B cell (primary cell): ENCODE results near the gene PARD3. TPM values are rescaled to one million over a fixed set of nuclear protein-coding genes. Genes with fewer than 3 reads are reported as not detected.

Experiments used
- ATAC-seq: fragments of 200-7000 bp; cut with Tn5 transposase; one replicate; pipeline ENCODE4 v1.10.0; 2021; ENCODE audit warnings: low read depth, mild to moderate bottlenecking, moderate number of reproducible peaks, moderate library complexity
- CTCF ChIA-PET: fragments of 350-600 bp; sonication (Branson Sonifier 250); formaldehyde crosslinking; loops from one replicate; lab custom pipeline; 2021; ENCODE audit warnings: antibody characterized with exemption, inconsistent platforms; lab: Charles Lee
- POLR2A ChIA-PET: fragments of 350-600 bp; sonication (Branson Sonifier 250); formaldehyde crosslinking; loops from one replicate; lab custom pipeline; 2021; ENCODE audit warnings: antibody characterized with exemption; lab: Charles Lee
- DNase-seq: peaks from one replicate; pipeline ENCODE4 v3.0.0; 2013
- H2AFZ ChIP-seq: 2 replicates; pipeline ENCODE4 v1.6.1; 2012; ENCODE audit warnings: mild to moderate bottlenecking, low read depth, low read length; ENCODE audit not compliant: insufficient read depth, poor library complexity, severe bottlenecking
- H3K27ac ChIP-seq, 2 donors: 1 replicate in 1 of 2; 2 replicates in 1 of 2; pipeline ENCODE4 v1.5.1; 2012 to 2013; ENCODE audit warnings: low read length in 2 of 2, mild to moderate bottlenecking in 2 of 2, moderate library complexity in 1 of 2
- H3K27me3 ChIP-seq, 4 experiments: fragments of 200-600 bp in 1 of 4; sonication (generic) in 1 of 4; replicated peaks in 1 of 4; 1 replicate in 2 of 4; 2 replicates in 2 of 4; pipeline versions ENCODE4 v1.6.1 to v1.7.0; 2013 to 2016; ENCODE audit warnings: low read length in 3 of 4, mild to moderate bottlenecking in 2 of 4, mixed read lengths in 1 of 4, moderate library complexity in 1 of 4; ENCODE audit not compliant: insufficient read depth in 4 of 4, control insufficient read depth in 3 of 4; ENCODE audit errors: control extremely low read depth in 1 of 4
- H3K36me3 ChIP-seq, 2 experiments: replicated peaks in 1 of 2; 1 replicate in 1 of 2; 2 replicates in 1 of 2; pipeline versions ENCODE4 v1.6.1 to v1.7.1; 2013; ENCODE audit warnings: low read length in 1 of 2; ENCODE audit not compliant: insufficient read depth in 2 of 2, control insufficient read depth in 1 of 2; ENCODE audit errors: control extremely low read depth in 1 of 2, extremely low read depth in 1 of 2
- H3K4me1 ChIP-seq, 2 donors: fragments of 200-600 bp in 1 of 2; sonication (generic) in 1 of 2; 1 replicate in 1 of 2; 2 replicates in 1 of 2; pipeline versions ENCODE4 v1.5.1 to v1.6.1; 2013 to 2017; ENCODE audit warnings: low read length in 2 of 2; ENCODE audit not compliant: control insufficient read depth in 2 of 2, insufficient read depth in 2 of 2
- H3K4me2 ChIP-seq: replicated peaks from 2 replicates; pipeline ENCODE3; 2012; ENCODE audit warnings: mild to moderate bottlenecking, low read depth, low read length; ENCODE audit not compliant: poor library complexity, severe bottlenecking
- H3K4me3 ChIP-seq, 5 experiments: fragments of 200-600 bp in 1 of 5; sonication (generic) in 1 of 5; 1 replicate in 3 of 5; 2 replicates in 2 of 5; pipeline versions ENCODE4 v1.5.1 to v1.7.0; 2011 to 2016; ENCODE audit warnings: low read length in 4 of 5, mild to moderate bottlenecking in 4 of 5, low read depth in 2 of 5, control low read depth in 1 of 5, moderate library complexity in 1 of 5; ENCODE audit not compliant: insufficient read depth in 1 of 5; ENCODE audit errors: control extremely low read depth in 1 of 5, extremely low read depth in 1 of 5
- H3K79me2 ChIP-seq: fragments of 200-600 bp; sonication (generic); one replicate; pipeline ENCODE4 v1.6.0; 2016; ENCODE audit warnings: low read length; ENCODE audit not compliant: control insufficient read depth, insufficient read depth
- H3K9ac ChIP-seq: fragments of 200-600 bp; sonication (generic); 2 replicates; pipeline ENCODE4 v1.6.1; 2017; ENCODE audit warnings: mild to moderate bottlenecking, low read length, moderate library complexity
- H3K9me3 ChIP-seq, 3 donors: one replicate each; pipeline versions ENCODE4 v1.6.1 to v1.7.1; 2013; ENCODE audit warnings: low read length in 2 of 3; ENCODE audit not compliant: control insufficient read depth in 2 of 3, insufficient read depth in 1 of 3; ENCODE audit errors: control extremely low read depth in 1 of 3
- H4K20me1 ChIP-seq: 2 replicates; pipeline ENCODE4 v1.6.0; 2012; ENCODE audit warnings: mild to moderate bottlenecking, low read length; ENCODE audit not compliant: insufficient read depth, control insufficient read depth, poor library complexity, severe bottlenecking
- H3K27ac Mint-ChIP-seq: one replicate; pipeline ENCODE4 v1.8.0; 2021; ENCODE audit warnings: mixed read lengths
- H3K27me3 Mint-ChIP-seq: one replicate; pipeline ENCODE4 v1.8.0; 2021; ENCODE audit warnings: mixed read lengths
- H3K4me1 Mint-ChIP-seq: one replicate; pipeline ENCODE4 v1.8.0; 2021; ENCODE audit warnings: mixed read lengths
- H3K4me3 Mint-ChIP-seq: one replicate; pipeline ENCODE4 v1.8.0; 2021; ENCODE audit warnings: mixed read lengths
- H3K9me3 Mint-ChIP-seq: one replicate; pipeline ENCODE4 v1.8.0; 2022; ENCODE audit warnings: mixed read lengths; ENCODE audit not compliant: insufficient read depth
- EZH2 ChIP-seq: IDR thresholded peaks from 2 replicates; pipeline ENCODE4 v1.6.1; 2012; ENCODE audit warnings: borderline replicate concordance, low read depth, mild to moderate bottlenecking, moderate library complexity, low read length; ENCODE audit not compliant: insufficient read depth, poor library complexity, severe bottlenecking
- WGBS: methylation state at CpG from one replicate; pipeline ENCODE4 v1.1.5; 2013; ENCODE audit warnings: missing lambda C conversion rate; ENCODE audit not compliant: insufficient coverage; 5-methylcytosine and 5-hydroxymethylcytosine counted together
- intact Hi-C: fragments of 100-400 bp; cut with micrococcal nuclease; formaldehyde crosslinking; loops from one replicate; pipeline ENCODE4 v1.10.0; 2022
- polyA plus RNA-seq: library from polyadenylated mRNA; depleted of rRNA; stranded (reverse); fragments of >200 nt; gene quantifications from 2 replicates; pipeline ENCODE4 v1.2.3, GENCODE V29; 2012
- total RNA-seq, 2 donors: library from RNA; stranded (reverse); fragments of 120-200 nt in 1 of 2; gene quantifications; 1 replicate in 1 of 2; 2 replicates in 1 of 2; pipeline versions ENCODE4 v1.2.3 to v1.2.4, GENCODE V29; 2013 to 2022
- TF ChIP-seq, protein P1 (sequence below): fragments of 200-600 bp; IDR thresholded peaks from one replicate; pipeline ENCODE4 v1.8.0; 2022; ENCODE audit warnings: antibody characterized with exemption, mild to moderate bottlenecking

The PARD3 gene
- total and polyA plus RNA-seq, 2 donors (not counting 1 experiment from before 2014, with no cell fraction given): not detected

DNA sequence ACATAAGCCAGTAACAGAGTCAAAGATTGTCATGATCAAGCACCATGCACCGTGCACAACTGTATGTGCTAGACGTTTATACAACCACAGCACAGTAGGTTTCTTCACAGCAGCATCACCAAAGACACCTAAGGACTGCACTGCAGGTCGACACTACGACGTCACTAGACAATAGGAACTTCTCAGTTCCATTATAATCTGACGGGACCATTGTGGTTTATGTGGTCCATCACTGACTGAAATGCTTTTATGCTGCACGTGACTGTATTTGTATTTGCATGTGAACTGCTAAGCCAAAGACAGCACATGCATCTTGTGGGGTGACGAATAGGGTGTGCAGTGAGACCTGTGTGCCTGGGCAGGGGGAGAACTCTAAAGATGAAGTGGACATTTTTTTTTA is 164.9 kb downstream of the PARD3 start:
- Histone ChIP-seq H3K79me2 (no peaks in the 10 kb centered on the region), H3K4me3 (no peak overlapping the region), H3K27ac (no peak overlapping the region), H3K36me3 (no peaks in the 10 kb centered on the region), H3K4me2 (no peak overlapping the region), H4K20me1 (no peaks in the 10 kb centered on the region), H3K9ac (no peak overlapping the region), H3K4me1 (no peaks in the 10 kb centered on the region), H3K27me3 (no peaks in the 10 kb centered on the region), H3K9me3 (no peaks in the 10 kb centered on the region), H2AFZ (no peak overlapping the region)
- Mint-ChIP-seq H3K4me1 (no peaks in the 10 kb centered on the region), H3K9me3 (no peaks in the 10 kb centered on the region), H3K27ac (no peak overlapping the region), H3K27me3 (no peaks in the 10 kb centered on the region), H3K4me3 (no peak overlapping the region)
- no peak for DNase-seq
- POLR2A ChIA-PET: no interaction called here
- TF ChIP-seq, protein P1, sequence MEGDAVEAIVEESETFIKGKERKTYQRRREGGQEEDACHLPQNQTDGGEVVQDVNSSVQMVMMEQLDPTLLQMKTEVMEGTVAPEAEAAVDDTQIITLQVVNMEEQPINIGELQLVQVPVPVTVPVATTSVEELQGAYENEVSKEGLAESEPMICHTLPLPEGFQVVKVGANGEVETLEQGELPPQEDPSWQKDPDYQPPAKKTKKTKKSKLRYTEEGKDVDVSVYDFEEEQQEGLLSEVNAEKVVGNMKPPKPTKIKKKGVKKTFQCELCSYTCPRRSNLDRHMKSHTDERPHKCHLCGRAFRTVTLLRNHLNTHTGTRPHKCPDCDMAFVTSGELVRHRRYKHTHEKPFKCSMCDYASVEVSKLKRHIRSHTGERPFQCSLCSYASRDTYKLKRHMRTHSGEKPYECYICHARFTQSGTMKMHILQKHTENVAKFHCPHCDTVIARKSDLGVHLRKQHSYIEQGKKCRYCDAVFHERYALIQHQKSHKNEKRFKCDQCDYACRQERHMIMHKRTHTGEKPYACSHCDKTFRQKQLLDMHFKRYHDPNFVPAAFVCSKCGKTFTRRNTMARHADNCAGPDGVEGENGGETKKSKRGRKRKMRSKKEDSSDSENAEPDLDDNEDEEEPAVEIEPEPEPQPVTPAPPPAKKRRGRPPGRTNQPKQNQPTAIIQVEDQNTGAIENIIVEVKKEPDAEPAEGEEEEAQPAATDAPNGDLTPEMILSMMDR: no peak
- no peak for TF ChIP-seq EZH2
- 78% methylated on average over 7 of the region's 8 CpGs for WGBS
- intact Hi-C loops: no loop called here
- CTCF ChIA-PET: no interaction called here
- ATAC-seq: no peak

DNA sequence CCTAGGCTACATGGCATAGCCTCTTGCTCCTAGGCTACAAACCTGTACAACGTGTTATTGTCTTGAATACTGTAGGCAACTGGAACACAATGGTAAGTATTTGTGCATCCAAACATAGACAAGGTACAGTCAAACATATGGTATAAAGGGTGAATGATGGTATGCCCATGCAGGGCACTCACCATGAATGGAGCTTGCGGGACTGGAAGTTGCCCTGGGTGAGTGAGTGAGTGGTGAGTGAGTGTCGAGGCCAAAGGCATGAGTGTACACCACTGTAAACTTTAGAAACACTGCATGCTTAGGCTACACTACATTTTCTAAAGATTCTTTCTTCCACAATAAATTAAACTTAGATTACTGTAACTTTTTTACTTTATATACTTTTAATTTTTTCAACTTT is 165.7 kb downstream of the PARD3 start:
- ChIA-PET CTCF (no interaction called here), POLR2A (no interaction called here)
- no peaks in the 10 kb centered on the region for H3K27me3 ChIP-seq
- no peak overlapping the region for H3K27ac ChIP-seq
- no peaks in the 10 kb centered on the region for H3K9me3 ChIP-seq
- no peaks in the 10 kb centered on the region for H4K20me1 ChIP-seq
- H3K4me1 ChIP-seq: no peaks in the 10 kb centered on the region
- Mint-ChIP-seq H3K27me3 (no peaks in the 10 kb centered on the region), H3K27ac (no peak overlapping the region), H3K9me3 (no peaks in the 10 kb centered on the region), H3K4me1 (no peaks in the 10 kb centered on the region), H3K4me3 (no peak overlapping the region)
- ATAC-seq (no peak), DNase-seq (no peak)
- no peak for TF ChIP-seq EZH2
- TF ChIP-seq, protein P1: no peak
- H3K36me3 ChIP-seq: no peaks in the 10 kb centered on the region
- WGBS: no CpG with 5 or more reads among the region's 3 CpGs
- H3K4me2 ChIP-seq: no peak overlapping the region
- no peaks in the 10 kb centered on the region for H3K79me2 ChIP-seq
- intact Hi-C loops: no loop called here
- no peak overlapping the region for H3K9ac ChIP-seq
- H2AFZ ChIP-seq: no peak overlapping the region
- no peak overlapping the region for H3K4me3 ChIP-seq
